Measurements from ENCODE around the gene CAST.

DNA sequence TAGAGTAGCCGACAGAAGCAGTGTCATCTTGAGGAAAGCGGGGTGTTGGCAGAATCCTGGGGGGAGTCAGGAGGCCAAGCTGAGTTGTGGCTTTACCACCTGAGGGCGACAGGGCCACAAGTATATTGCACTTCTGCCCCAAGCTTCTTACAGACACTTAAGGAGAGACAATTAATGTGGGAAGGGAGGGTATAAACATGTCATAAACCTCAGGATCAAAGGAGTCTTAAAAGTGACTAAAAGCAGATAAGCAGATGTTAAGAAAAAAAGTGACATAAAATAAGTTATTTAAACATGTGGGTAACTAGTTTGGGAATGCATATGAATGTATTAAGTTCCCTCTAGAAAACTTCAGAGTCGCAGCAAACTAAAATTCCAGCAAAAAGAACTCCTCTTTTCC is 81.6 kb downstream of the CAST start:
- TF ChIP-seq, protein P1, sequence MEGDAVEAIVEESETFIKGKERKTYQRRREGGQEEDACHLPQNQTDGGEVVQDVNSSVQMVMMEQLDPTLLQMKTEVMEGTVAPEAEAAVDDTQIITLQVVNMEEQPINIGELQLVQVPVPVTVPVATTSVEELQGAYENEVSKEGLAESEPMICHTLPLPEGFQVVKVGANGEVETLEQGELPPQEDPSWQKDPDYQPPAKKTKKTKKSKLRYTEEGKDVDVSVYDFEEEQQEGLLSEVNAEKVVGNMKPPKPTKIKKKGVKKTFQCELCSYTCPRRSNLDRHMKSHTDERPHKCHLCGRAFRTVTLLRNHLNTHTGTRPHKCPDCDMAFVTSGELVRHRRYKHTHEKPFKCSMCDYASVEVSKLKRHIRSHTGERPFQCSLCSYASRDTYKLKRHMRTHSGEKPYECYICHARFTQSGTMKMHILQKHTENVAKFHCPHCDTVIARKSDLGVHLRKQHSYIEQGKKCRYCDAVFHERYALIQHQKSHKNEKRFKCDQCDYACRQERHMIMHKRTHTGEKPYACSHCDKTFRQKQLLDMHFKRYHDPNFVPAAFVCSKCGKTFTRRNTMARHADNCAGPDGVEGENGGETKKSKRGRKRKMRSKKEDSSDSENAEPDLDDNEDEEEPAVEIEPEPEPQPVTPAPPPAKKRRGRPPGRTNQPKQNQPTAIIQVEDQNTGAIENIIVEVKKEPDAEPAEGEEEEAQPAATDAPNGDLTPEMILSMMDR (IDR thresholded peaks at IDR 0.05) = no peak
- TF ChIP-seq POLR2A (IDR thresholded peaks at IDR 0.05) = no peak
- no peak for TF ChIP-seq POLR2AphosphoS5 (IDR thresholded peaks at IDR 0.05)
